T follicular helper cell (primary cell): ENCODE results near the gene LEMD1.

ENCODE experiments used
- DNase-seq: peaks from one replicate; pipeline ENCODE4 v3.0.0-alpha.2; 2020; ENCODE audit warnings: low read depth

Gene LEMD1

DNA sequence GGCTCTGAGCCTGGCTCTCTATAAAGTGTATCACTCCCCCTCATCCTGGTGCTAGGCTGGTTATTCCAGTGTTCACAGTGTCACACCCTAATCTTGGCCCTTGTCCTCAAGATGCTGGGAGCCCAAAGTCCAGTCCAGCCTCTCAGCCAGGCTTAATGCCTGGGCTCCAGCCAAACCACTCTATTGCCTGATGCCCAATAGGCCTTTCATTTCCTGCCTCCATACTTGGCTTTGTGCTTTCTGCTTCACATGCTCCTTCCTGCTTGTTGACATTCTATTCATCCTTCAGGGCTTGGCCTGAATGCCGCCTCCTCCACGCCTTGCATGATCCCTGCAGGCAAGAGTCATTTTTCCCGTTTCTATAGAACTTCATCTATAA, 66.8 kb downstream of the LEMD1 start:
- no peak for DNase-seq

DNA sequence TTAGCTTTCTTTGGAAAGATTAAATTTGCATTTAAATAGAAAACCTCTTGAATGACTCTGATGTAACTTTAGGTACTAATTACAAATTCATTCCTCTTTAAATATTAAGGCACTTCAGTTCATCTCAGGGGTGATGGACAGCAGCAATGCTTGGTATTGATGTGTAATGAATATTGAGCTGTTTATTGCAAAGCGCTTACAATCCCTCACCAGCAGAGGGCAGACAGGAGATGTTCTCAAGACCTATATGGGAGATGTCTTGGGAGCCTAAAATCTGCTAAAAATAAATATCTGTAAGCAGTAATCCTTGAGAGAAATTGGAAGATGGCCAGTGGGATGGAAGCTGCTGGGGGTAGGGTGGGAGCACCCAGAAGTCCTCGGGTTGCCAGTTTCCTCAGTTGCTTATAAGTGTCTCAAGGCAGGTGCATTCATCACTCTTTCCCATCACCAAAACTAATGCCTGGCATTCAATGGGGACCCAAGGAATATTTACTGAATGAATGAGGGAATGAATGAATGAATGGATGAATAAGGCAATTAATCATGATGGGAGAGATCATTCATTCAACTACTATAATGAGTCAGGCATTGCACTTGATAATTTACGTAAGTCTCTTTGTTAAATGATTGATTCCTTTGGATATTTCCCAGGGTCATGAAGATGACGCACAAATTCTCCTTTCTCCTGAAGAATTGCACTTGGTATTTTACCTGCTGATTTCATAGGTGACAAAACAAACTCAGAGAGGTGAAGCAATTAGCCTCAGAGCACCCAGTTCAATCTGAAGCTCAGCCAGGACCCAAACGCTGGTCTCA, 67.4 kb downstream of the LEMD1 start:
- DNase-seq: peak; percentile 52

DNA sequence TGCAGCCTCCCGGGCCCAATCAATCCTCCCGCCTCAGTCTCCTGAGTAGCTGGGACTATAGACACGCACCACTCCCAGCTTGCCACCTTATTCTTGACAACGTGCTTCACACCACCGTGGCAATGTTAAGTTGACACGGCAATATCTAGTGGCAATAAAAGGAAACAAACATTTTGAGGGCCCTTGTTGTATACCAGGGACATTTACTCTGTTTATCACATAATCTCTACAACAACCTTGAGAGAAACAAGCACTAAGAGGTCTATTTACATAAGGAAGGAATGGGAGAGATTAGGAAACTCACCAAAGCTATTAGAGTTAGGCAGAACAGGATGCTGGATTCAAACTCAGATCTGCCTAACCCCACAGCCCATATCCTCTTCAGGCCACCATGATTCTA, 68.2 kb downstream of the LEMD1 start:
- DNase-seq: no peak

DNA sequence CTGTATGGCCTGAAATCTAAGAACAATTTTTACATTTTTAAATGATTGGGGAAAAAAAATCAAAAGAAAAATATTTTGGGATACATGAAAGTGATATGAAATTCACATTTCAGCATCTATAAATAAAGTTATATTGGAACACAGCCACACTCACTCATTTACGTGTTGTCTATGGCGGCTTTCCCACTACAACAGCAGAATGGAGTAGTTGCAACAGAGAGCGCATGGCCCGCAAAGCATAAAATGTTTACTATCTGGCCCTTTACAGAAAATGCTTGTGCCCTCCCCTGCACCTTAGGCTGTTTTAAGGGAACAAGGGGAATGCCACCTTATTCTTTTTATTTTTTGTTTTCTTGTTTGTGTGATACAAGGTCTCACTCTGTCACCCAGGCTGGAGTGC, 68.7 kb downstream of the LEMD1 start:
- DNase-seq: no peak

DNA sequence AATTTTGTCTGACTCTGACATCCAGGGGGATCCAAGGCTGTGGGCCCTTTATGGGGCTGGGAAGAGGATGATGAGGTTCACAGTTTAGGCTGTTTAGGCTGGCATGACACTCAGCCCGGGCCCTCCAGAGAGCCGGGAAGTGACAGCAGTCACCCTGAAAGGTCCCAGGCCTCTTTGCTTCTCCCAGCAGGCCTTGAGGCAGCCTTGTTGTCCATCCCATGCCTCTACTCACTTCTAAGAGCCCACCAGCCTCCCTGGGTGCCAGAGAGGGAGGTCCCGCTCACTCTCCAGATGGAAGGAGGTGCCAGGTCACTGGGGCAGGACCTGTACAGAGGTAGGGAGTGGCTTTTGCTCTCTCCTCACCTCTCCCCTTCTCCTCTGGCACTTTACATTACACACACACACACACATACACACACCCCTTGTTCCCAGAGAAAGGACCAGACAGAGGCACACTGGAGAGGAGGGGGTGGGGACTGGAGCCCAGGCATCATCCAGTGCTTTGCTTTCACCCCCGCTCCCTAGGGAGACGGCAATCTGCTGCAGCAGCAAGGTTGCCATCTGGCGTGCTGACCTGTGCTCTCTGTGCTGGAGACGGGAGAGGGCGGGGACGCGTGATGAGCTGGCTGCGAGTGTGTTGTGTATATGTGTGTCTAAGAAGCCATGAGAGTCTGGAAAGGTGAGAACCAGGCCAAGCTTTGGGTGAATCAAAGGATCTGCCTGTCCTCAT, 69.7 kb downstream of the LEMD1 start:
- no peak for DNase-seq

DNA sequence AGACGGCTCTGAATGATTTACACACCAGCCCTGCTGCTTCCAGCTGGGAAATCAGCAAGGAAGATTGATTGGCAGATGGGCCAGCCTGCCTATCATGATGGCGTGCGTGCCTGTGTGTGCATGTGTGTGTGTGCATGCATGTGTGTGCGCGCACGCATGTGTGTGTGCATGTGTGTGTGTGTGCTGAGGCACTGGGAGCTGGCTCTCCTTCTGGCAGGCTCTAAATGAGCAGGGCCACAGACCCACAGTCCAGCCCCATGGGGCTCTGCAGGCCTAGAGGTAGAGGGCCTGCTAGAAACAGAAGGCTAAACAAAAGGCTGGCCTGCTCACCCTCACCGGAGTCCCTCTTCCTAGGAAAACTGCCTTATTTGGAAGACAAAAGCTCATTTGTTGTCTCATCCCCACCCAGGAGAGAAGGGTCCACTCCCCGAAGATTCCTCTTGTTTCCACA, 71.1 kb downstream of the LEMD1 start:
- DNase-seq: no peak

DNA sequence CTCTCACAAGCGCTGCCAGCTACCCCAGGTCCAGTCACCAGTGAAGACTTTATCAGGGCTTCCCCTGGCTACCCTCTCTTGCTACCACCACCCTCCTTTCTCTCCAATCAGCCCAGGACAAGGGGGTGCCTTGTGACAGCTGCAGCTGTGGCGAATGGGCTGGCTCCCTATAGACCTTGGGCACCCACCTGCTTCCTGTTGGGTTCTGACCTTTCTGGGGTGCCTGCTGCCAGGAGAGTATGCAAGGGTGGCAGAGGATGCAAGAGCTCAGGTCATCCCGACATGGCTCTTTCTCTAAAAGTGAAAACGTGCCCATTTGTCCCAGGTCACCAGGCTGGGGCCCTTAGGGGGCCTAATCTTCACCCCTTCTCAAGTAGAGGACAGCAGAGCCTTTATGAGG, 71.7 kb downstream of the LEMD1 start:
- no peak for DNase-seq

DNA sequence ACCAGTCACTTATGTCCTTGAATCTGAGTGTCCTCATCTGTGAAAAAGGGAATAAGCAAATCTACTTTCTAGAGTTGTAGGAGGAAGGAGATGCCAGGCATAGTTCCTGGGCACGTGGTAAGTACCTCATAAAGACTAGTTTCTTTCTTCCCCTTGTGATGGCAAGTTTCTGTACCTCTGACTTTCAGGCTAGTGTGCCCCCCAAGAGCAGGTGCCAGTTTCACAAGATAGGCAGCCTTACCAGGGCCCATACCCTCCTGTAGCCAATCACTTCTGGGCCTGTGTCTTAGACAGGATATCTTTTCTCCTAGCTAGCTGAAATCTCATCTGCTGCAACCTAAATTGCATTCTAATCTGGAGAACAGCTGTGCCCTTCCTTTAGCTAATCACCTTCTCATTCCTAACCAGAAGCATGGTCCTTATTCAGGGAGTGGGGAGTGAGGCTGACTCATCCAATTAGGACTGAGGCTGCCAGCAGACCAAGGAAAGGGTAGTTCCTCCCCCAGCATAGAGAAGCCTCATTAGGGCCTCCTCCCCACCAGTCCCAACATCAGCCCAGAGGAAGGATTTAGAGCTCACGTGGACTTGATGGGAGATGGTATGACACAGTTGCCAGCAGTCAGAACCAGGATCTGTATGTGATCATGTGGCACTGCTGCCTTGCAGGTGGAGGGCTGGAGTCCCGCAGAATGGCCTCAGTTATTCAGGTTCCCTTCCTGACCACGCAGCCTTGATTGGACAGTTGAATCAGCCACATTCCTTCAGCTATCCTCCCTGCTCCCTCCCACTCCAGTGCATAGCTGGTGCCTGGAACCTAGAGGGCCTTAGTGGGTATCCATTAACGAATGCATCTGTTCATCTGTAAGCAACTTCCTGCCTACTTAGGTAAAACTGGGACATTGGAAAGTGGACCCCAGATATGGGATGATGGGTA, 73.0 kb downstream of the LEMD1 start:
- no peak for DNase-seq

DNA sequence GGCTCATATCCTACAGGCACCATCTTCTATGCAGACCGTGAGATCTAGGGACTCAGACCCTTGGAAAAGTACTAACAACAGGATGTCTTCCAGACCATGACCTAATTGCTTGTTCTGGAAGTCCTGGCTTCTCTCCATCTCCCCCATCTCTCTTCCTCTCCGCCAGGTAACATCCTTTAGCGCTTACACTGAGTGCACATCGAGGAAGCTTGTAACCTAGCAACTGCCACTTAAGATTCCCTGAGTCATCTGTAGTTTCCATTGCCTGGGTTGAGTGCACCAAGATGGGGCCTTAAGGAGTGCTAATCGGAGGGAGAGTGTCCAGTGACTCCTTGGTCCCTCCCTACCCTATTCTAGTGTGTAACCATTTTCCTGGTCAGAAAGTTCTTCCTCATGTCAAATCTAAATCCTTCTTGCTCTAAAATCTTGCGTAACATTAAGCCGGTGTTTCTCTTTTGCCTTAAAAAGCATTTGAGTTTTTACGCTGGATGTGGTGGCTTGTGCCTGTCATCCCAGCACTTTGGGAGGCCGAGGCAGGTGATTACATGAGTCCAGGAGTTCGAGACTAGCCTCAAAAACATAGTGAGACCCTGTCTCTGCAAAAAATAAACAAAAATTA, 74.8 kb downstream of the LEMD1 start:
- no peak for DNase-seq

DNA sequence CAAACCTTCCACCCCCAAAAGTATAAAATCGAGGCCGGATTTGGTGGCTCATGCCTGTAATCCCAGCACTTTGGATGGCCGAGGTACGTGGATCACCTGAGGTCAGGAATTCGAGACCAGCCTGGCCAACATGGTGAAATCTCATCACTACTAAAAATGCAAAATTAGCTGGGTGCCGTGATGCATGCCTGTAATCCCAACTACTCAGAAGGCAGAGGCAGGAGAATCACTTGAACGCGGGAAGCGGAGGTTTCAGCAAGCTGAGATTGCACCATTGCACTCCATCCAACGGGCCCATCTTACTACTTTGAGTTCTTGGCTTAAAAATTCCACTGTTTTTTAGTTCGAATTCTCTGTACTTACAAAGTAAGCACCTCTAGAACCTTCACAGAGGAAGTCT, 76.1 kb downstream of the LEMD1 start:
- DNase-seq: no peak

DNA sequence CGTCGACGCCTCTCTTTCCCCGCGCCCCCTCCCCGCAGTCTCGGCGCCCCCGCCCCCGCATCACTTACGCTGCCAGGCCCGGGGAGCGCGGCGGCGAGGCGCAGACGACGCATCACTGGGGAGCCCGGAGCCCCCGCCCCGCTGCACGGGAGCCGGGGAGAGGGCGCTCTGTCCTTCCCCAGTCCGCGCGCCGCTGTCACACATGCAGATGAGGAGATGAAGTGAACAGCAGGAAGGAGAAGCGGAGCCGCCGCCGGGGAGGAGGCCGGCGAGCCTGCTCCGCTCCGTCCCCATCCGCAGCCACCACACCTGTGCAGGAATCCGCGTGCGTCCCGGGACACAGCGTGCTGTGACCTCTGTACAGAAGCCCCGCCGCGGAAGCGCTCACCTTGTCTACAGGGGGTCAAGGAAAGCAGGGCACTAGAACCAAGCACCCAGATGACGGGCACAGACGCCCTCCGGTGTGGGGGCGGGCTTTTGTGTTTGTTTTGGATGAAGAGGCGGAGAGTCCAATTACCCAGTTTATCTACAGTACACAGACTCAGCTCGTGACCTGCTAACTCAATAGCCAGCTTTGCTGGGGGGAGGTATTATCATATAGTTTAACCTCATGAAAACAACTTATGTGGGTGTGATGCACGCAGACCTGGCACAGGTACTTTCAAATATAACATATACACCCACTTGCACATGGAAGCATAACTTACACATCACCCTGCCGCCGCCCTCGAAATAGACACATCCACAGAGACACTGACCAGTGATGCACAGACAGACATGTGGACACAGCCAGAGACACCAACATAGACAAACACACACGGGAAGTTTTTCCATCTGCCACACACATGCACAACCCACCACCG, 77.6 kb downstream of the LEMD1 start:
- peak; percentile 30 for DNase-seq

DNA sequence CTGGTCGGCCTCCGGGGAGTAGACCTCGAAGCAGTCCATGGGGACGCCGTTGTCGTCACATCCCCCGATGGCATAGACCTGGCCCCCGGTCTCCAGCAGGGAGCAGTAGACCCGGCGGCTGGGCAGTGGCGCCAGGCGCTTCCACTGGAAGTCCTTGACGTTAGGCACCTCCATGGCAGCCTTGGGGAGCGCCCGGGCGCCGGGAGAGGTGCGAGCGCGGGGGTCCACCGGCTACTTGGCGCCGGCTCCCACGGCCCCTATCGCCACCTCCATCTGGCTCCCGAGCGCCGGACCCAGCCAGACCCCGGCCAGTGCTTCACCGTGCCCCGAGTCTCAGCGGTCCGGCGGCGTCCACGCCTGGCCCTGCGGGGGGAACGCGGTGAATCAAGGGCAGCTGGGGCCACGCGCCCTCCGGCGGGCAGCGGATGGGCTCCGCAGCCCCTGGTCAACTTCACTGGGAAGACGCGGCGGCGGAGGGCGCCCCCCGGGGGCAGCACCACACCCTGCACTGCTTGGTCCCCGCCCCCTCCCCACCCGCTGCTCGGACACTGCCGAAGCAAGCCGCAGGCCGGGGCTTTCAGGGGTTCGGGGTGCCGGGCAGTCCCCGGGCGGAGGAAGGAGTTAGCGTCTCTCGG, 78.3 kb downstream of the LEMD1 start:
- no peak for DNase-seq

DNA sequence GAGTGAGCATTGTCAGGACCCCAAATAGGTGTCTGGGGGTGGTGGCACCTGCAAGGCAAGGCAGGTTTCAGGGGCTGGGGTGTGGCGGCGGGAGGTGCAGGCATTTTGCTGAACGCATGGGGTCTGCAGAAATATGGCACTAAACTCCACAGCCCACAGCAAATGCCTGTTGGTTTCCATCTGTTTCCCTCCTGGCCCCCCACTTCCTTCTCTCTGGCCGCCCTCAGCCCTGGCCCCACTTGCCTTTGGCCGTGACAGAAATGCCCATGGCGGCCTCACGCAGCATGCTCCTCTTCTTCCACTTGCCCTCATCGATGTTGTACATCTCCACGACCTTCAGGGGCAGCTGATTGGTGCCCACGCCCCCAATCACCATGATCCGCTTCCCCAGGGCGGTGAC, 78.9 kb downstream of the LEMD1 start:
- DNase-seq: no peak

DNA sequence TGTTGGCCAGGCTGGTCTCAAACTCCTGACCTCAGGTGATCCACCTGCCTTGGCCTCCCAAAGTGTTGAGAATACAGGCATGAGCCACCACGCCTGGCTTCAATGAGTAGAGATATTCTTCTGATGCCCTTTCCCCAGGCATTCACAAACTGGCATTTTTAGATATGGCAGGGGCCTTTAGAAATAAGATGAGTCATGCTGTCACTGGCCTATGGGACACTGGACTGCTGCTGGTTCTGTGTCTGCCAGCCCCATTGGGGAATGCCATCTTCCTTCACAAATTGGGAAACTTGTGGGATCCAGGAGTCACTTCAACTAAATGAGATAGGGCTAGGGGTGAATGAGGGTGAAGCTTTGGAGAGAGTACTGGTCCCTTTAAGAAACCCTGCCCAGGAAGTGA, 81.2 kb downstream of the LEMD1 start:
- no peak for DNase-seq

DNA sequence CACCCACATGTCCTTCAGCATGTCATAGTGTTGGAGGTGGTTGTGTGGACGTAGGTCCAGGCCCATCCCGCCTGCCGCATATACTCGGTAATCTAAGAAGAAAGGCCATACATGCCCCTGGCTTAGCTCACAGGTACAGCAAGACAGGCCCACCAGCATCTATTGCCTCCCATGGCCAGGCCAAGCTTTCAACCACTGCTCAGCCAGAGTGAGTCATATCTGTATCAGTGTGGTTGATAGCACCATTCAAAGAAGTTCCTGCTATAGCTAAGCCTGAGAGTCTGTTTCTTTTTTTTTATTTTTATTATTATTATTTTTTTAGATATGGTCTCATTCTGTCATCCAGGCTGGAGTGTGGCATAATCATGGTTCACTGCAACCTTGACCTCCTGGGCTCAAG, 82.1 kb downstream of the LEMD1 start:
- DNase-seq: no peak

DNA sequence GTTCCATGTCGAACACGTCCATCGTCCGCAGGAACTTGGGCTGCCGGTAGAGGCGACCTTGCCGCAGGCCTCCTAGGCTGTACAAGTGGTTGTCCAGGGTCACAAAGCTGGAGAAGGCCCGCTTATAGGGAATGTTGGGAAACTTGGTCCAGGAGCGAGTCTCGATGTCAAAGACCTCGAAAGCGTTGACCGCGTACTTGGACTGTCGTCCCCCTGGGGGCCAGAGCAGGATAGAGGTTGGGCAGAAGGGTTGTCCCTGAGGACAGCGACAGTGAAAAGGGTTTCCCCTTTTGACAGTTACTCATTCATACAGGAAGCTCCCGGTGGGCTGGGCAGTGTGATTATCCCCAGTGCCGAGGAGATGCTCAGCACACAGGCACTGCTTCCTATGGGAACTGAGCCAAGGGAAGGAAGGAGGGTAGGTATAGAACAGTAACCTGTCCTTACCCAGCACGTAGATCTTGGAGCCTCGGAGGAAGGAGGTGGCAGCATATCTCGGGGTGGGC, 82.6 kb downstream of the LEMD1 start:
- DNase-seq: no peak

DNA sequence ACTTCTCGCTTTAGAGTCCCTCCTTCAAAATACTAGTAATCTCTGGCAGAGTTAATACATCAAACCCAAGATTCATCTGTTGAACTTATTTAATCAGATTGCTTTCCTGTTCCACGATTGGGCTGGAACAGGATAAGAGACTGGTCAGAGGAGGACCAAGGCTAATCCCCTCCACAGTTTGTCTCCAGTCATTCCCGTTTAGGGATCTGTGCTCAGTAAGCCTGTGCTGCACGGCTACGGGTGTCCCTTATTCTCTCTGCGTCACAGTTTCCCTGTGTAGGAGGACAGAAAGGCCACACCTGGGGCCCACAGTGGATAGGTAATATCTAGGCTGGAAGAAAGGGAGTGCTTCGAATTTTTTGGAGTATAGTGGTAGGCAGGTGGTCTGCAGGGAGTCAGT, 83.8 kb downstream of the LEMD1 start:
- DNase-seq: no peak

DNA sequence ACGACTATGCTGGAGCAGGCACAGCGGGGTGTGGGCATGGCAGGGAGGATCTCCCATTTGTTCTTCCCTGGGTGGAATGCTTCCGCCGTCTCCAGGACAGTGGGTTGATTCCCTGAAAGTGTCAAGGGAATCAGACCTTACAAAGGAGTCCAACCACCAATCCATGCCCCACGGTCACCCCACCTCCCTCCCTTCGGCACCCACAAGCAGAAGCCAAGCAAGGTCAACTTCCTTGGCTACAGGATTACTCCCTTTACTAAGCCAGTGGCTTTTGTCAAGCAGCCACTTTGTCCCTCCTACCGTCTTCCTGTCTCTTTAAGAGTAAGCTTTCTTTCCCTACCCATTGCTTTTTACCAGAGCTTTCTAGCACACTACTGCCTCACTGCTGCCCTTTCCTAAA, 84.4 kb downstream of the LEMD1 start:
- DNase-seq: no peak

DNA sequence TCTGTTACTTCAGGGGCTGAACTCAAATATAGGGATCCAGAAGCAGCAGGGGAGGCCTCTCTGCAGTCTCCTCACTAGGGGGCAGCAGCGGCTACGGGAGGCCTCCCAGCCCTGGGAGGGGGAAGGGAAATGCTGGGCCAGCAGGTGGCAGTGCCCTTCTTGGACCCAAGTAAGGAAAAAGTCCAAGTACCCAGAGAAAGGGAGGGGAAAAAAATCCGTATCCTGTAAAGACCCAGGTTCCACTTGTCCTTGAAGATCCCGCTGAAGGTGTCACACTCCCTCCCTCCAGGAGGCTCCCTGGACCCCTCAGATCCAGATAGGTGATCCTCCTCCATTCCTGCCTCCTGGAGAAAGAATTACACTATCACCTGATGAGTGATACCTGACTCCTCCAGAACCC, 86.2 kb downstream of the LEMD1 start:
- peak; percentile 67 for DNase-seq
